ENCODE results near the gene AMD1. TPM values are rescaled to one million over a fixed set of nuclear protein-coding genes. Genes with fewer than 3 reads are reported as not detected.

AMD1 gene
- total and polyA plus RNA-seq, 10 of the 15 experiments (the other 5 are each of a cell fraction or from before 2014, with no cell fraction given), result 58.2 to 116 (median 79.3) TPM

GRCh38 chr6:110873981-110874879 lies at the start of gene AMD1 (continued):
- TF ChIP-seq, protein P1, sequence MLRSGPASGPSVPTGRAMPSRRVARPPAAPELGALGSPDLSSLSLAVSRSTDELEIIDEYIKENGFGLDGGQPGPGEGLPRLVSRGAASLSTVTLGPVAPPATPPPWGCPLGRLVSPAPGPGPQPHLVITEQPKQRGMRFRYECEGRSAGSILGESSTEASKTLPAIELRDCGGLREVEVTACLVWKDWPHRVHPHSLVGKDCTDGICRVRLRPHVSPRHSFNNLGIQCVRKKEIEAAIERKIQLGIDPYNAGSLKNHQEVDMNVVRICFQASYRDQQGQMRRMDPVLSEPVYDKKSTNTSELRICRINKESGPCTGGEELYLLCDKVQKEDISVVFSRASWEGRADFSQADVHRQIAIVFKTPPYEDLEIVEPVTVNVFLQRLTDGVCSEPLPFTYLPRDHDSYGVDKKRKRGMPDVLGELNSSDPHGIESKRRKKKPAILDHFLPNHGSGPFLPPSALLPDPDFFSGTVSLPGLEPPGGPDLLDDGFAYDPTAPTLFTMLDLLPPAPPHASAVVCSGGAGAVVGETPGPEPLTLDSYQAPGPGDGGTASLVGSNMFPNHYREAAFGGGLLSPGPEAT (IDR thresholded peaks at IDR 0.05; ENCODE audit: low read depth), result peak; percentile 48; the same call in 1 of the 2 replicates
- no peak for TF ChIP-seq IRF4 (IDR thresholded peaks at IDR 0.05; ENCODE audit: low read depth, low read length)
- TF ChIP-seq ZSCAN29 (IDR thresholded peaks at IDR 0.05), result no peak
- TF ChIP-seq MTA3 (IDR thresholded peaks at IDR 0.05; ENCODE audit: borderline replicate concordance, low read length), result peak; percentile 88; the same call in 1 of the 2 replicates
- TF ChIP-seq PKNOX1 (IDR thresholded peaks at IDR 0.05), result peak; percentile 99
- no peak for TF ChIP-seq EP300 (IDR thresholded peaks at IDR 0.05; ENCODE audit: borderline replicate concordance in 1 of 2, control insufficient read depth in 1 of 2, low read depth in 2 of 2, low read length in 2 of 2)
- no peak for TF ChIP-seq ZZZ3 (IDR thresholded peaks at IDR 0.05; ENCODE audit: control insufficient read depth, insufficient read length, low read depth)
- peak; percentile 91 for TF ChIP-seq ZNF687 (IDR thresholded peaks at IDR 0.05)
- TF ChIP-seq USF1 (IDR thresholded peaks at IDR 0.05; ENCODE audit: borderline replicate concordance, extremely low read length, insufficient read depth, low read depth, low read length), result no peak
- no peak for TF ChIP-seq FOXK2 (IDR thresholded peaks at IDR 0.05)
- no peak for TF ChIP-seq ESRRA (IDR thresholded peaks at IDR 0.05; ENCODE audit: low read length)
- no peak for TF ChIP-seq CTCF (IDR thresholded peaks at IDR 0.05 in 2 of 3, conservative IDR thresholded peaks at IDR 0.05 in 1 of 3; ENCODE audit: control insufficient read depth in 2 of 3, extremely low read depth in 1 of 3, insufficient read depth in 1 of 3, low read depth in 3 of 3, low read length in 3 of 3)
- TF ChIP-seq TCF3 (IDR thresholded peaks at IDR 0.05; ENCODE audit: borderline replicate concordance, insufficient read depth, low read depth, low read length), result peak; percentile 90; the same call in 1 of the 2 replicates
- no peak for TF ChIP-seq ZNF274 (IDR thresholded peaks at IDR 0.05; ENCODE audit: insufficient read depth, insufficient read length)
- TF ChIP-seq MAX (IDR thresholded peaks at IDR 0.05; ENCODE audit: low read depth, low read length), result peak; percentile 11; the same call in 1 of the 2 replicates

All from GM12878 (cell line).